Activated CD4-positive, CD25-positive, alpha-beta regulatory T cell (primary cell): ENCODE measurements around the gene KCNK17.

ENCODE experiments used
- DNase-seq, 4 experiments: peaks; one replicate each; lab custom pipeline; 2025; lab: John Stamatoyannopoulos, UW

Gene KCNK17

DNA sequence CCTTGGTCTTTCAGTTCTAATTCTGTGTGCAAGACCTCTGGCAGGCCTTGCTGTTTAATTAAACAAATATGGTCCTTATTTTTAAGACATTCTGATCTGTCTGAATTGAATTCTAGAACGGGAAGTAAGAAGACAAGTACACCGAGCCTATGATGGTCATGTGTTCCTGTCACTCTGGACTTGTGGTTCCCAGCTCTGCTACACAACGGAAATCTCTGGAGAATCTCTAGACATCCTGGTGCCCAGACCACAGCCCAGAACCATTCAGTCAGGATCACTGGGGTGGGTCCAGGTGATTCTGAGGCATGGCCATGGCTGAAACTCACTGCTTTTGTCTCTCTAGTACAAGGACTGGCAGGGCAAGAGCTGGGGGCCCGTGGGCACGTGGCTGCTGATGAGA lies 24.2 kb upstream of the KCNK17 start:
- no peak for DNase-seq

DNA sequence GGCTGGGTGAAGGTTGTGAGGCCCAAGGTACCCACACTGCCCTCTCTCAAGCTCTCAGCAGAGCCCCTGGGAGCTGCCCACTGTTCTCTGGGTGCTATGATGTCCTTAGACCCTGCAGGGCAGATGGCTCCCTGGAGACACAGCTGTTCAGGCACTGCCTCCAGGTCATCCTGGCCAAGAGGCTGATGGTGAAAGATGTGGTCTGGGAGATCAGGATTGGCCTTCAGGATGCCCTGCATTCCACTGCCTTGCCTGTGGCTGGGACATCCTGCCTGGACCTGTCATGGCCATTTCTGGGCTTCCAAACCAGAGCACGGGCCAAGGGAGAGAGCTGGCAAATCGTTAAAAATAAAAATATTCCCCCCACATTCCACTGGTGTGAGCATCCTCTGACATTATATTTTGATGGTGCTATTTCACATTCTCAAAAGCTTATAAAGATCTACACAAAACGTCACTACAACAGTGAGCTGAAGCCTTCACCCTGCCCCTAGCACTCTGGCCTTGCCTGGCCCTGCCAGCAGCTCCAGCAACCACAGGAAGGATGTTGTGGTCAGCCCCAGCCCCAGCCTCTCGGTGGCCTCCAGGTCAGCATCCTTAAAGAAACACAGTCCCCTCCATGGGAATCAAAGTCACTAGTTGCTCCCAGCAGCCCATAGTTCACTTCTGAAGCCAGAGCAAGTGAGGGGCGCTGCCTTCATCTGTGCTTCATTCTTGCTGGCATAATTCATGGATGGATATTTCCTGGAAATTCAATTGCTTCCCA lies 21.7 kb upstream of the KCNK17 start:
- no peak for DNase-seq

DNA sequence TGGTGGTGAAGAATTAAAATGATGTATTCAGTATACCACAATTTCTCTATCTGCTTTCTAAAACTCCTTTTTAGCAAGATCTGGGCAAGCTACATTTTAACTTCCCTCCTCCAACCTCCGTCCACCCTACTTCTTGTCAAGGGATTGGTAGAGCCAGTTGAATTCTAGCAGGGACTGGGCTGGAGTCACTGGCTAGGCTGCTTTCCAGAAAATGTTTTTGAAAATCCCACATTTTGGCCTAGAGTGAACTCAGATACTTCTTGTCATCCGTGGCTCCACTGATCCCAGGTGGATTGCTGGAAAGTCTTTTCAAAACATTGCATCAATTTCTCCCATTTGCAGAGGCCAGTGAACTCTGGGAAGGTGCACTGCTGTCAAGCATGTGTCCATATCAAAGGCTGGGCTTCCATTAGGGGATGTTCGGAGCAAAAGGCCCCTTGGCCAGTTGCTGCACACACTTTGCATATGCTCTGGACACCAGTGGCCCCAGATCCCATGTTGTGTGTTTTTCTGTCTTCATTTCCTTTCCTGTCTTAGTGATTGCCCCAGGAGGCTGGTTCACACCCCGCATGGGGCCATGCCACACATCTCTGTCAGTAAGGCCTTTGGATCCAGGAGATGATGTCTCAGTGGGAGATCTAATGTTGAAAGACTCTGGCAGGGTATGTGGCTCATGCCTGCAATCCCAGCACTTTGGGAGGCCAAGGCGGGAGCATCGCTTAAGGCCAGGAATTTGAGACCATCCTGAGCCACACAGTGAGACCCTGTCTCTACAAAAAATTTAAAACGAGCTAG lies 19.6 kb upstream of the KCNK17 start:
- no peak for DNase-seq

- no peak for DNase-seq
Measured at GRCh38 chr6:39330476-39330875, 16.3 kb upstream of the KCNK17 start.

DNA sequence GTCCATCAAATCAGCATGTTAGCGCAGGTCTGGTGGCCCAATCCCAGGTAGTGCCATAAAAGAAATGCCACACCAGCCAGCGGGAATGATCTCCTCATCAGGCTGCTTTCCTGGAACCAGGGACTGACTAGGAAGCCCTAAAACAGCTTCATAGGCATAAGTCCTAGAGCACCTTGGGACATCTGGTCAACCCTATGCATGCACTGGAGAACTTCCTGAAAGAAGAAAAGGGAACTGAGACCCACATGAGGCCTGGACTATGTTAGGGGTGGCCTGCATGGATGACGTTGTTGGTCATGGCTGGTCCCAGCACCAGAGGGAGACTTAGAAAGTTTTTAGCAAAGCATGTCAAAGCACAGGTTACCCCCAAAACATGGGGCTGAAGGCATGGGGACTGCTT lies 15.8 kb upstream of the KCNK17 start:
- no peak for DNase-seq

- no peak for DNase-seq
Measured at GRCh38 chr6:39328066-39328465, 13.8 kb upstream of the KCNK17 start.

- no peak for DNase-seq
Measured at GRCh38 chr6:39327507-39327906, 13.3 kb upstream of the KCNK17 start.

DNA sequence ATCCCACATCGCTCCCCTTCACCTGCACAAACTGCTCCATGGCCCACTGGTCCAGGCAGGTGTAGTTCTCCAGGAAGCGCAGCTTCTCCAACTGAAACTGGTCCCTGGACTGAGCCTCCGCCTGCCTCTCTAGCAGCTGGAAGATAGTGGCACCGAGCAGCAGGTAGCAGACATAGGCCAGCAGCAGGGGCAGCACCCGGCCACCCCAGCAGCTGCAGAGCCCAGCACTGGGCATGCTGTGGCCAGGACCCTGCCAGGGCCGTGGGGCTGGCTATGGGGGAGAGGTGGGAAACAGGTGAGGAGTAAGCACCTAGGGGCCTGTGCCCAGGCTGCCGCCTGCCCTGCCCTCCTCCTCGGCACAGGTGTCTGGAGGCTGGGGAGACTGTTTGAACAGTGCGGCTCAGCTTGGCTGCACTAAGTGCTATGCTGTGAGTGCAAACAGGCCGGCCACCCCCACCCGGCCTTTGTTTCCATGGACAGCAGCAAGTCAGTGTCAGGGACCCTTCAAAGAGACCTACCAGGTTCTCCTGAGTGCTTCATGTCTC lies 8.2 kb upstream of the KCNK17 start, which contains the start of gene KCNK16:
Gene KCNK16, minus strand, starts transcription at position 397 of the 545 bp plus-strand sequence. Its CDS starts 162 bp downstream, at position 235.
- no peak for DNase-seq

DNA sequence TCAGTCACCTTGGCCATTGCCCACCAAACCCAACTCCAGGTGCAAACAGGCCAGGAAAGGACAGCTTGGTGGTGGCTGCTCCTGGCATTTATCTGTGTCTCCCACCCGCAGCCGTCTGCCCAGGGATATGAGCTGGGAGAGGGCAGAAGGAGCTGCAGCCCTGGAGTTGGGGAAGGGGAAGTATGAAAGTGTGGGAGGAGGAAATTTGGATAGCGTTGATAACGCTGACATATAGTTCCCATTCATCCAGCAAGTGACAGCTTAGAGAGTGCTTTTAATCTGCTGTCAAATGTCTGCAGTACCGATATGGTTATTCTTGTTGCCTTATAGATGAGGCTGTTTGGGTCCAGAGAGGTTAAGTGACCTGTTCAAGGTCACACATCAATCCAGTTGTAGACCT lies 7.5 kb upstream of the KCNK17 start:
- no peak for DNase-seq

DNA sequence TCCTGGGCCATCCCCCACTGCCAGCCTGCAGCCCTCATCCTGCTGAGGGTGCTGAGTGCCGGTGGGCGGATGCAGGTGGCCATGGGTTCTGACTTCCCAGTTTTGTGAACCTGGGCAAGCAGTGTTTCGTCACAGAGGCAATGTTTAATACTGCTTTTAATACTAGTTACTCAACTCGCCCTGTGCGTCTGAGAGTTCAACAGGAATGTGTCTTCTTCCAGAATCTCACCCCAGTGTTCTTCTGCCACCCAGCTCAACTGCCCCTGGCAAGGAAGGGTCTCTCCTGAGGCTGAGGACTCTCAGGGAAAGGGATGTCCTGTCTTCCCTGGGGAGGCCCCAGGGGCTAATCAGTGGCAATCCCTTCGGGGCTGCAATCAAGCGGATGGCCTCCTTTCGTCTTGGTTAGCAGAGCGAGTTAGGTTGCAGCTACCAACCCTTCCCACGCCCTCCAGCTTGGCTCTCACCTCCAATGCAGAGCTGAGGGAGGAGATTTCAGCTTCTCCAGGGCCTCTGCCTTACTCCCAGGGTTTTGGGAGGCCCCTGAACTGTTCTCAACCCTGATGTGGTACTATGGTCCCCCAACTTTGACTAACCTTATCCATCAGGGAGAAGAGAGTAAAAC lies 6.3 kb upstream of the KCNK17 start:
- no peak for DNase-seq

GRCh38 chr6:39319621-39320362 lies 5.6 kb upstream of the KCNK17 start:
- DNase-seq = no peak

DNA sequence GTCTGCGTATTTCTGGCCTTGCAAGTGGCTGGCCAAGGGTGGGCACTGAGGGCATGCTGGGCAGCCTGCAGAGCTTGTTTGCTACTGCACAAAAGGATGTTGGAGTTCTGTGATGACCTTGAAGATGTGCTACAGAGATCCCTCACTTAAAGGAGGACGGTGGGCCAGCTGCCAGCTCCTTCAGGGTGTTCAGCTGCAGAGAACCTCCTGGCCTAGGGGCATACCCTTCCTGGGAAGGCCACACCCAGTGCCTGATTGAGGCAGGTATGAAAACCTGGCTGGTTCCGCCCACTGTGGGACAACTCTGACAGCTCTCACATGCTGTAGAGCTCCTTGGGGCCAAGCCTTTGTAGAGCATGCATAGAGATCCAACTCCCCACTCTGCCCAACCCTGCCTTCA lies 3.0 kb upstream of the KCNK17 start:
- DNase-seq = no peak

GRCh38 chr6:39313526-39314272 lies 520 bp downstream of the KCNK17 start:
- no peak for DNase-seq

GRCh38 chr6:39312912-39313525 lies 1.2 kb downstream of the KCNK17 start:
- no peak for DNase-seq

DNA sequence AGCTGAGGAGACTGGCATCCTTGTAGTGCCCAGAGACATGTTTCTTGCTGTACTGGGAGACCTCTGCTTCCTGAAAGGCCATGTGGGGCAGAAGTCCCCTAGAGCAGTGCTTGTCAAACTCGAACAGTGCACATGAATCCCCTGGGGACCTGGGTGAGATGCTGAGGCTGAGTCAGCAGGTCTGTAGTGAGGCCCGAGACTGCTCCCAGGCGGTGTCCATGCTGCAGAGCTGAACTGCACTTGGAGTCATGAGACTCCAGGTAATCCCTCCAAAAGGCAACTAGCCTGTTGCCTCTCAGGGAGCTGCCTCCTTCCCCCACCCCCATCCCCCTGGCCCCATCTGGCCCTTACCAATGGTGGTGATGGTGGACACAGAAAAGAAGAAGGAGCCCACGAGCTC lies 3.7 kb downstream of the KCNK17 start:
- no peak for DNase-seq

DNA sequence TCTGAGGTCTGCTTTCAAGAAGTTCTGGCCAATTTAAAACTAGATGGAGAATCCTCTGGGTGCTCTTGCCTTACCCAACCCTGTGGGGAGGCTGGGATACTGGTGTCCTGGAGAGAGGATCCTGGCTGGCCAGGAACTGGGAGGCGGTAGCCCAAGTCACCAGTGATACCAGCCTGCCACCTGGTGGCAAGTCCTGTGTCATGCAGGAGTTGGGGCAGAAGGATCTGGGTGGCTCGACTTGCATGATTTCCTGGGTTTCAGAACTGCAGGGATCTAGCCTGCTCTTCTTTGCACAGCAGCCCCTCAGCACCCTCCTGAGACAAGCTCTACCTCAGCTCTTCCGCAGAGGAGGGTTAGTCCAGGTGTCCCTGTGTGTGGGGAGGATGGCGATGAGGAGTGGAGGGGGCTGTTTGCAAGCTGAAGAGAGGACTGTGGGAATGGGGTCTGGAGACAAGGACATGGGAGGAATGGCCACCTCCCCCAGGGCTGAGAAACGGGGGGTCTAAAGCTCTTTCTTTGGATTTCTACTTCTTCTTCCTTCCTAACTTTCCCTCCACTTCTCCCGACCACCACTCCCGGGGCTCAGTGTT lies 4.2 kb downstream of the KCNK17 start:
- DNase-seq = peak in 3 of 4 experiments; percentile 16 to 26 (median 23)

GRCh38 chr6:39307462-39307861 lies 6.8 kb downstream of the KCNK17 start:
- no peak for DNase-seq

DNA sequence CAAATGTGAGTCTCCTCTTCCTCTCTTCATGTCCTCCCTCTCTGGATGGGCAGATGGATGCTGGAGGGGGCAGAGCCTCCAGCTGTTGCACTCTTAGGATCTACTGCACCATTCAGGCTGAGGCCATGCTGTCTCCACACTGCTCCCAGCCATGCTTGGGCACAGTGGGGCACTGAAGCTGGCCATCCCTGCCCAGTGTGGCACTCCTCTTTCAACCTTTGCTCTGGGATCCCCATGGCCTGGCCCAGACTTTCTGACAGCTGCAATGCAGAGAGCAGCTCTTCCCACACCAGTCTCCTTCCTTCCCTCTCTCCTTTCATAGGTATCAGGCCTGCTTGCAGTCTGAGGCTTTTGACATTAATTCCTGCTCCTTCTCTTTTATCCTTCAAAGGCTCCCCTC lies 9.3 kb downstream of the KCNK17 start:
- DNase-seq = no peak

GRCh38 chr6:39303425-39304153 lies 10.6 kb downstream of the KCNK17 start:
- no peak for DNase-seq
